ENCODE measurements around the gene GTPBP1.

The GTPBP1 gene

GRCh38 chr22:38700789-38701628 is 4.7 kb upstream of the GTPBP1 start, which contains the start of gene JOSD1:
Gene JOSD1, minus strand, starts transcription at chr22:38700943. Its CDS starts 956 bp downstream, at chr22:38699987.
- H3K4me3 ChIP-seq (replicated peaks; ENCODE audit: low read depth, low read length) = peak within 1 kb of the TSS; percentile 81

GRCh38 chr22:38704654-38705234 is 1.0 kb upstream of the GTPBP1 start:
- peak overlapping the region; percentile 32 for H3K4me3 ChIP-seq (replicated peaks; ENCODE audit: low read depth, low read length)
- no peak for TF ChIP-seq CTCF (IDR thresholded peaks at IDR 0.05; ENCODE audit: low read length, missing control alignments)
- peak; percentile 31 for DNase-seq (ENCODE audit: low read depth)

More at GRCh38 chr22:38700789-38701628, 4.7 kb upstream of the GTPBP1 start, which contains the start of gene JOSD1:
- no peak for TF ChIP-seq CTCF (IDR thresholded peaks at IDR 0.05; ENCODE audit: low read length, missing control alignments)
- DNase-seq (ENCODE audit: low read depth) = peak; percentile 97

- H3K4me3 ChIP-seq (replicated peaks; ENCODE audit: low read depth, low read length) = peak overlapping the region; percentile 85
- DNase-seq (ENCODE audit: low read depth) = peak; percentile 36
- no peak for TF ChIP-seq CTCF (IDR thresholded peaks at IDR 0.05; ENCODE audit: low read length, missing control alignments)
These were observed 557 bp downstream of the GTPBP1 start for GRCh38 chr22:38706101-38706900.

- peak overlapping the region; percentile 85 for H3K4me3 ChIP-seq (replicated peaks; ENCODE audit: low read depth, low read length)
- no peak for DNase-seq (ENCODE audit: low read depth)
- TF ChIP-seq CTCF (IDR thresholded peaks at IDR 0.05; ENCODE audit: low read length, missing control alignments) = no peak
These were observed 1.1 kb downstream of the GTPBP1 start for GRCh38 chr22:38706901-38707195.

- peak; percentile 58 for DNase-seq (ENCODE audit: low read depth)
- no peak for TF ChIP-seq CTCF (IDR thresholded peaks at IDR 0.05; ENCODE audit: low read length, missing control alignments)
- peak overlapping the region; percentile 85 for H3K4me3 ChIP-seq (replicated peaks; ENCODE audit: low read depth, low read length)
These were observed 1.6 kb downstream of the GTPBP1 start for GRCh38 chr22:38707346-38707745.

GRCh38 chr22:38707984-38708383 is 2.2 kb downstream of the GTPBP1 start:
- no peak for TF ChIP-seq CTCF (IDR thresholded peaks at IDR 0.05; ENCODE audit: low read length, missing control alignments)
- H3K4me3 ChIP-seq (replicated peaks; ENCODE audit: low read depth, low read length) = no peak overlapping the region
- no peak for DNase-seq (ENCODE audit: low read depth)

All from fibroblast of pulmonary artery (primary cell).